Fibroblast of villous mesenchyme (primary cell): Measurements from ENCODE around the gene CEACAM6. TPM values are rescaled to one million over a fixed set of nuclear protein-coding genes. Genes with fewer than 3 reads are reported as not detected.
"Not testable (repeated sequence)": the region's sequence is repeated elsewhere in the genome, so short reads cannot be mapped to it uniquely, and the experiment has no call there.

Experiments
- DNase-seq: peaks from one replicate; pipeline ENCODE4 v3.0.0-alpha.2; 2010; ENCODE audit warnings: low read depth
- H3K4me3 ChIP-seq: 2 replicates; pipeline ENCODE4 v1.5.1; 2011; ENCODE audit warnings: low read depth, mild to moderate bottlenecking, low read length
- CTCF ChIP-seq: IDR thresholded peaks from 2 replicates; pipeline ENCODE4 v1.5.1; 2012; ENCODE audit warnings: low read depth, mild to moderate bottlenecking, low read length; ENCODE audit not compliant: insufficient read depth
- total RNA-seq: library from RNA; depleted of rRNA; stranded (reverse); fragments of >200 nt; gene quantifications from 2 replicates; pipeline ENCODE4 v1.2.3, GENCODE V29; 2012

CEACAM6 gene
- total RNA-seq, 1 donor = not detected

GRCh38 chr19:41785653-41786052, 30.3 kb downstream of the CEACAM6 start:
- no peak overlapping the region for H3K4me3 ChIP-seq
- DNase-seq = peak; percentile 68
- peak; percentile 83 for TF ChIP-seq CTCF

GRCh38 chr19:41787055-41787454, 31.7 kb downstream of the CEACAM6 start:
- DNase-seq = no peak
- TF ChIP-seq CTCF = no peak
- no peak overlapping the region for H3K4me3 ChIP-seq

GRCh38 chr19:41788518-41788917, 33.2 kb downstream of the CEACAM6 start:
- not testable (repeated sequence) for H3K4me3 ChIP-seq, DNase-seq

GRCh38 chr19:41789053-41789452, 33.7 kb downstream of the CEACAM6 start:
- H3K4me3 ChIP-seq, DNase-seq: not testable (repeated sequence)

- peak; percentile 64 for TF ChIP-seq CTCF
Observed at GRCh38 chr19:41792513-41793413, 37.4 kb downstream of the CEACAM6 start.

GRCh38 chr19:41793414-41793727, 38.0 kb downstream of the CEACAM6 start:
- no peak for TF ChIP-seq CTCF
- no peak for DNase-seq
- no peak overlapping the region for H3K4me3 ChIP-seq

More at GRCh38 chr19:41792513-41793413, 37.4 kb downstream of the CEACAM6 start:
- peak; percentile 33 for DNase-seq
- no peak overlapping the region for H3K4me3 ChIP-seq

- peak; percentile 18 for DNase-seq
- no peak overlapping the region for H3K4me3 ChIP-seq
- peak; percentile 84 for TF ChIP-seq CTCF
Observed at GRCh38 chr19:41795031-41795461, 39.7 kb downstream of the CEACAM6 start.

GRCh38 chr19:41796362-41796761, 41.0 kb downstream of the CEACAM6 start, which contains the start of gene CEACAM3:
TSS of gene CEACAM3 (plus strand) at chr19:41796587. CDS start at chr19:41796678, 91 bp downstream.
- DNase-seq = no peak
- TF ChIP-seq CTCF = no peak
- H3K4me3 ChIP-seq = no peak within 1 kb of the TSS
